Naive thymus-derived CD4-positive, alpha-beta T cell (primary cell): ENCODE data around the gene MRPS18B. TPM values are rescaled to one million over a fixed set of nuclear protein-coding genes. Genes with fewer than 3 reads are reported as not detected.

Experiments used
- ATAC-seq: fragments of 150-1000 bp; cut with Tn5 transposase; 2 replicates; pipeline ENCODE4 v1.10.0; 2021; ENCODE audit warnings: mild to moderate bottlenecking, moderate library complexity
- CTCF ChIA-PET: fragments of 350-600 bp; sonication (Branson Sonifier 250); formaldehyde crosslinking; loops from one replicate; lab custom pipeline; 2021; ENCODE audit warnings: antibody characterized with exemption; lab: Charles Lee
- POLR2A ChIA-PET: fragments of 350-600 bp; sonication (Branson Sonifier 250); formaldehyde crosslinking; loops from one replicate; lab custom pipeline; 2021; ENCODE audit warnings: antibody characterized with exemption, inconsistent platforms; lab: Charles Lee
- DNase-seq, 9 donors: peaks; one replicate each; pipeline versions ENCODE4 v3.0.0 to v3.0.0-alpha.2; 2020 to 2022; ENCODE audit warnings: mixed read lengths in 1 of 9
- H3K27ac ChIP-seq: one replicate; pipeline ENCODE4 v1.7.0; 2013; ENCODE audit warnings: mild to moderate bottlenecking, low read depth, low read length, moderate library complexity
- H3K27me3 ChIP-seq, 2 donors: one replicate each; pipeline ENCODE4 v1.7.0; 2013; ENCODE audit warnings: low read length in 2 of 2, mild to moderate bottlenecking in 2 of 2, moderate library complexity in 2 of 2; ENCODE audit not compliant: control insufficient read depth in 2 of 2, insufficient read depth in 2 of 2
- H3K36me3 ChIP-seq, 3 experiments: 1 replicate in 2 of 3; 2 replicates in 1 of 3; pipeline ENCODE4 v1.7.0; 2013; ENCODE audit warnings: low read length in 3 of 3, mild to moderate bottlenecking in 3 of 3, moderate library complexity in 1 of 3; ENCODE audit not compliant: insufficient read depth in 3 of 3, control insufficient read depth in 2 of 3
- H3K4me1 ChIP-seq, 2 donors: one replicate each; pipeline ENCODE4 v1.7.0; 2013; ENCODE audit warnings: low read length in 2 of 2, mild to moderate bottlenecking in 2 of 2, moderate library complexity in 1 of 2; ENCODE audit not compliant: control insufficient read depth in 2 of 2, insufficient read depth in 2 of 2
- H3K4me3 ChIP-seq: 2 replicates; pipeline ENCODE4 v1.7.0; 2013; ENCODE audit warnings: mild to moderate bottlenecking, low read length
- H3K9me3 ChIP-seq, 3 experiments: 1 replicate in 2 of 3; 2 replicates in 1 of 3; pipeline ENCODE4 v1.7.0; 2013; ENCODE audit warnings: low read length in 3 of 3; ENCODE audit not compliant: control insufficient read depth in 2 of 3
- H3K27ac Mint-ChIP-seq, 9 donors: one replicate each; pipeline ENCODE4 v1.8.0; 2020 to 2022; ENCODE audit warnings: mixed read lengths in 9 of 9, mild to moderate bottlenecking in 8 of 9, moderate library complexity in 5 of 9, inconsistent platforms in 2 of 9
- H3K27me3 Mint-ChIP-seq, 5 donors: one replicate each; pipeline ENCODE4 v1.8.0; 2021 to 2022; ENCODE audit warnings: mixed read lengths in 5 of 5, mild to moderate bottlenecking in 1 of 5
- H3K36me3 Mint-ChIP-seq, 5 donors: one replicate each; pipeline ENCODE4 v1.8.0; 2020 to 2022; ENCODE audit warnings: mixed read lengths in 5 of 5, mild to moderate bottlenecking in 3 of 5, inconsistent platforms in 1 of 5
- H3K4me1 Mint-ChIP-seq, 7 donors: one replicate each; pipeline ENCODE4 v1.8.0; 2020 to 2022; ENCODE audit warnings: mixed read lengths in 7 of 7, mild to moderate bottlenecking in 3 of 7, inconsistent platforms in 1 of 7
- H3K4me3 Mint-ChIP-seq, 10 donors: one replicate each; pipeline ENCODE4 v1.8.0; 2020 to 2022; ENCODE audit warnings: mild to moderate bottlenecking in 10 of 10, mixed read lengths in 10 of 10, moderate library complexity in 6 of 10, inconsistent platforms in 2 of 10
- H3K9me3 Mint-ChIP-seq, 11 donors: one replicate each; pipeline ENCODE4 v1.8.0; 2020 to 2022; ENCODE audit warnings: mixed read lengths in 11 of 11, mild to moderate bottlenecking in 4 of 11, inconsistent platforms in 1 of 11, moderate library complexity in 1 of 11
- intact Hi-C, 2 donors: fragments of 100-400 bp; cut with micrococcal nuclease; formaldehyde crosslinking; loops; one replicate each; pipeline ENCODE4 v1.15.1; 2023
- polyA plus RNA-seq, 2 donors: library from polyadenylated mRNA; unstranded; fragments of 300-500 nt; fragmentation: Illumina TruSeq; gene quantifications; one replicate each; pipeline ENCODE4 v1.2.3, GENCODE V29; 2021
- total RNA-seq, 6 experiments: library from RNA in 5 of 6; stranded (reverse) in 5 of 6; gene quantifications; 1 replicate in 5 of 6; 2 replicates in 1 of 6; pipeline ENCODE4 v1.2.3 and lab custom pipeline; 2021 to 2026

Gene MRPS18B
- total and polyA plus RNA-seq, 7 experiments from 2014 or later, result 20.4 to 169 (median 49.5) TPM

DNA sequence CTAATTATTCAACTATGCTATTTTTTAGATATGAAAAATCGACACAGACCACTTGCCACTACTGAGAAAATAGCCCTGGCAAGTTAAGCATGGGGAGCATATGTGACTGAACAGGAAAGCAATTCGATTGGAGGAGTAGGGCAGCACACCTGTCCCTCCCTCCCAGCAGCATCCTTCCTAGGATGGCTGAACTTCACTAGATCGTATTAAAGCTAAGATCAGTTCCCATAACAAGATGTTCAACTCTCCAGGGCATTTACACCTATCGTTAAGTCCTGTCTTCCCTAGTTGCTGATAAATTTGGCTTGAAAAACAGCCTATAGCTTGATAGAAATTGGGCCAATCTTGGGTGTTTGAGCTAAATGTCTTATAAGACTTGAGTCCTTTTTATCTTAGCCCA lies 7.6 kb upstream of the MRPS18B start:
- Mint-ChIP-seq H3K9me3 (peaks cover 0 to 3% (median 0%) of the 10 kb centered on the region in 11 donors), H3K4me3 (peak overlapping the region in 1 of 10 donors; percentile 23), H3K36me3 (peaks cover 19 to 50% (median 32%) of the 10 kb centered on the region in 5 donors), H3K4me1 (peaks cover 42 to 86% (median 76%) of the 10 kb centered on the region in 7 donors), H3K27me3 (no peaks in the 10 kb centered on the region), H3K27ac (peak overlapping the region; percentile 16 to 100 (median 87))
- ChIA-PET CTCF (interaction anchor here (0.7 to 1.4 kb wide), 6 partner anchors 9 to 120 kb away, joined by 3 to 9 read pairs (median 4); no protein-coding TSS in a partner anchor), POLR2A (interaction anchor here (0.5 to 2.1 kb wide), 17 partner anchors 9 to 122 kb away, joined by 3 to 16 read pairs (median 5); partner anchors contain the start of gene ABCF1)
- Histone ChIP-seq H3K4me3 (no peak overlapping the region), H3K27me3 (no peaks in the 10 kb centered on the region), H3K4me1 (peaks cover 20 to 36% of the 10 kb centered on the region in 2 donors), H3K27ac (peak overlapping the region; percentile 60), H3K36me3 (peaks cover 26 to 36% (median 29%) of the 10 kb centered on the region in 3 experiments), H3K9me3 (no peaks in the 10 kb centered on the region)
- no peak for DNase-seq
- ATAC-seq, result no peak
- intact Hi-C loops, result loop anchor here in 1 of 2 donors (10.0 kb wide), 1 partner anchor 275 kb away; the partner anchor contains the start of gene DDR1

DNA sequence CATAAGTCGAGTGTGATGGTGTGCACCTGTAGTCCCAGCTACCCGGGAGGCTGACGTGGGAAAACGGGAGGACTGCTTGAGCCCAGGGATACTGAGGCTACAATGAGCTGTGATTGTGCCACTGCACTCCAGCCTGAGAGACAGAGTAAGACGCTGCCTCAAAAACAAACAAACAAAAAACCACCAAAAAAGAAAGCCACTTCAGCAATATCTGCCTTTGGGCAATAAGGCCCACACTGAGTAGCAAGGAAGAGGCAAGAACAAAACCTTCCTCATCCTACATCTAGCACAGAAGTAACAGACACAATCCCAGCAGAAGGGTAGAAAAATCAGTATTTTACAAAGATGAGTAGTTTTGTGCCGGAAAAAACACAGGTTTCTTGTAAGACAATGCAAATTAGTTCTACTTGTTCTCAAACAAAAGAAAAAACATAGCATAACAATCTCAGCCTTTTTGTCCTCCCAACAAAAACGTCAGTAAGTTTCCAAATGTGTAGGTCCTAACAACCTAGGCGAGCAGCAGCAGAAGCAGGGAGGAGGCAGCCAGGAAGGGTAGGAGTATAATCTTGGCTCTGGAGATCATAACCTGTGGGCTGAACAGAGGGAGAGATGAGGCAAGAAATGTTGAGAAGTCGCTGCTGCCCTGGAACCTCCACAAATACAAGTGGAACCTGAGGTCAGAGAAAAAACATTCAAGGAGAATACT lies 6.3 kb upstream of the MRPS18B start:
- H3K27ac Mint-ChIP-seq, result peak overlapping the region in 8 of 9 donors; percentile 76 to 100 (median 89)
- peaks cover 0 to 3% (median 0%) of the 10 kb centered on the region in 5 donors for H3K27me3 Mint-ChIP-seq
- ATAC-seq, result no peak
- H3K4me1 ChIP-seq, result peaks cover 20 to 36% of the 10 kb centered on the region in 2 donors
- peaks cover 24 to 53% (median 35%) of the 10 kb centered on the region in 5 donors for H3K36me3 Mint-ChIP-seq
- CTCF ChIA-PET, result interaction anchor here (0.7 to 1.4 kb wide), 6 partner anchors 10 to 119 kb away, joined by 3 to 9 read pairs (median 4); no protein-coding TSS in a partner anchor
- H3K4me3 Mint-ChIP-seq, result peak overlapping the region in 1 of 10 donors; percentile 14
- peak overlapping the region; percentile 93 for H3K27ac ChIP-seq
- intact Hi-C loops, result loop anchor here in 1 of 2 donors (10.0 kb wide), 1 partner anchor 273 kb away; the partner anchor contains the start of gene DDR1
- no peak for DNase-seq
- H3K9me3 Mint-ChIP-seq, result peaks cover 0 to 12% (median 0%) of the 10 kb centered on the region in 11 donors
- POLR2A ChIA-PET, result interaction anchor here (0.6 to 4.8 kb wide), 18 partner anchors 10 to 263 kb away, joined by 3 to 97 read pairs (median 5); partner anchors contain the start of gene ABCF1
- no peaks in the 10 kb centered on the region for H3K27me3 ChIP-seq
- peaks cover 42 to 79% (median 73%) of the 10 kb centered on the region in 7 donors for H3K4me1 Mint-ChIP-seq
- no peak overlapping the region for H3K4me3 ChIP-seq
- H3K9me3 ChIP-seq, result no peaks in the 10 kb centered on the region
- peaks cover 18 to 37% (median 21%) of the 10 kb centered on the region in 3 experiments for H3K36me3 ChIP-seq

DNA sequence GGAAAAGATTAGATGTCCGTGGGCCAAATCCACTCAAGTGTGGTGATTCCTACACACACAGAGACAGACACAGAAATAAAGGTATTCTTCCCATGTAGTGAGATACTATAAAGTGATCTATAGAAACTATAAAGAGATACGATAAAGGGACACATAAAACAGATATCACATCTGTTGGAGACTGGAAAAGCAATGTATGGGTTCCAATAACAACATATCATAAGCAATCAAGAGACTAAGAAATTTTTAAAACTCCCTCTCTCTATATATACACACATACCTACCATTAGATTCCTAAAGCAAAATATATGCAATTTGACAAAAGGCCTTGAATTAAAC lies 5.8 kb upstream of the MRPS18B start:
- intact Hi-C loops, result loop anchor here in 1 of 2 donors (10.0 kb wide), 1 partner anchor 273 kb away; the partner anchor contains the start of gene DDR1
- Histone ChIP-seq H3K4me1 (peaks cover 20 to 36% of the 10 kb centered on the region in 2 donors), H3K36me3 (peaks cover 18 to 37% (median 21%) of the 10 kb centered on the region in 3 experiments), H3K27me3 (no peaks in the 10 kb centered on the region), H3K9me3 (no peaks in the 10 kb centered on the region), H3K4me3 (no peak overlapping the region), H3K27ac (peak overlapping the region; percentile 93)
- DNase-seq (no peak), ATAC-seq (no peak)
- peaks cover 0 to 4% (median 0%) of the 10 kb centered on the region in 5 donors for H3K27me3 Mint-ChIP-seq
- peaks cover 0 to 17% (median 0%) of the 10 kb centered on the region in 11 donors for H3K9me3 Mint-ChIP-seq
- peak overlapping the region in 2 of 10 donors; percentile 11 to 14 for H3K4me3 Mint-ChIP-seq
- ChIA-PET POLR2A (interaction anchor here (0.6 to 4.8 kb wide), 8 partner anchors 10 to 143 kb away, joined by 3 to 189 read pairs (median 28); partner anchors contain the start of genes GNL1, PRR3 and TUBB), CTCF (interaction anchor here (1.3 to 2.3 kb wide), 3 partner anchors 61 to 129 kb away, joined by 4 to 15 read pairs (median 11); partner anchors contain the start of gene DHX16)
- peaks cover 42 to 74% (median 68%) of the 10 kb centered on the region in 7 donors for H3K4me1 Mint-ChIP-seq
- H3K36me3 Mint-ChIP-seq, result peaks cover 21 to 52% (median 38%) of the 10 kb centered on the region in 5 donors
- peak overlapping the region in 8 of 9 donors; percentile 76 to 100 (median 87) for H3K27ac Mint-ChIP-seq

DNA sequence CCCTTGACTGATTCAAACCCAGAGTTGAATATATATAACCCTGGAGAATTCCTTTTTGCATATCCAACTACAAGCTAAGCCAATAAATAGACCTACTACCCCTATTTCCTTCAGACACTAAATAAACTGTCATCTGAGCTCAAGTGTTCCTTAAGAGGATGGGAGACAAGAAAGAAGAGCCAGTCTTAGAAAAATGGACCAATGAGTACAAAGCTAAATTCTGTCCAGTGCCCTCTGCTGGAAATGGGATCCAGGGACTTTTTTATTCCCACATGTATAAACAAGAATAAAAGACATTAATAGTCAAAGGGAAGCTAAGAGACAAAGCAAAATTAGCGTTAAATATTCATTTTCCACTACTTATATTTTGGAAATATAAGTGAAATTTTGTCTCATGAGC lies 5.4 kb upstream of the MRPS18B start:
- Mint-ChIP-seq H3K4me1 (peaks cover 42 to 72% (median 68%) of the 10 kb centered on the region in 7 donors), H3K9me3 (peaks cover 0 to 21% (median 0%) of the 10 kb centered on the region in 11 donors), H3K4me3 (no peak overlapping the region), H3K27ac (peak overlapping the region in 8 of 9 donors; percentile 76 to 100 (median 91)), H3K27me3 (peaks cover 0 to 8% (median 0%) of the 10 kb centered on the region in 5 donors), H3K36me3 (peaks cover 24 to 55% (median 42%) of the 10 kb centered on the region in 5 donors)
- POLR2A ChIA-PET, result interaction anchor here (0.6 to 4.8 kb wide), 14 partner anchors 10 to 142 kb away, joined by 3 to 189 read pairs (median 4); partner anchors contain the start of genes ABCF1, GNL1, PRR3 and TUBB
- peaks cover 17 to 37% (median 20%) of the 10 kb centered on the region in 3 experiments for H3K36me3 ChIP-seq
- no peak overlapping the region for H3K4me3 ChIP-seq
- H3K27ac ChIP-seq, result peak overlapping the region; percentile 93
- CTCF ChIA-PET, result interaction anchor here (0.6 to 2.3 kb wide), 6 partner anchors 16 to 130 kb away, joined by 3 to 15 read pairs (median 4); partner anchors contain the start of gene DHX16
- ATAC-seq (no peak), DNase-seq (no peak)
- intact Hi-C loops, result loop anchor here in 1 of 2 donors (10.0 kb wide), 1 partner anchor 273 kb away; the partner anchor contains the start of gene DDR1
- H3K27me3 ChIP-seq, result no peaks in the 10 kb centered on the region
- peaks cover 20 to 36% of the 10 kb centered on the region in 2 donors for H3K4me1 ChIP-seq
- no peaks in the 10 kb centered on the region for H3K9me3 ChIP-seq

DNA sequence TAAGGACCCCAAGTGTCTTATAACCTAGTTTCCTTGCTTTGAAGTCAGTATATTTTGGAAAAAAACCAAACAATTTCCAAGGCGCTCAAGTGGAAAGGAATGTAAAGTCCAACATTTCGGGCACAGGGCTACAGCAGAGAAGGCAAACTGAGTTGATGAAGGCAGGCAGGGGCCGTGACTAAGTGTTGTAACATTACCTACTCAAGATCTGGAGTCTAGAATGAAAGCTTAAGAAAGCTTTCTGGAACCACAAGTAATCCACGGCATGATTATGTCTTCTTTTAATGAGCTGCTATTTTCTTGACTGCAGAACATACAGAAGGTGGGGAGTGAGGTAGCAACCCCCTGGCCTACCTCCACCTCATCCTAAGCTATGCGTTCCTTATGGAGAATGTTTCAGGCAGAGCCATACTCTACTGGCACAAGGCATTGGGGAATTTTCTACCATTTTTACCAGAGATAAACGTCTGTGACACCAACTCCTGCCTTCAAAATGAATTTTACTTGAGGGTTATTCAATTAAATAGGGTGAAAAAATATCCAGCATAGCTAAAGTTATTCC lies 4.9 kb upstream of the MRPS18B start:
- peaks cover 19 to 51% (median 37%) of the 10 kb centered on the region in 5 donors for H3K36me3 Mint-ChIP-seq
- peaks cover 14 to 33% (median 17%) of the 10 kb centered on the region in 3 experiments for H3K36me3 ChIP-seq
- peak overlapping the region; percentile 93 for H3K27ac ChIP-seq
- H3K27ac Mint-ChIP-seq, result peak overlapping the region in 8 of 9 donors; percentile 100
- H3K4me1 ChIP-seq, result peaks cover 20 to 36% of the 10 kb centered on the region in 2 donors
- CTCF ChIA-PET, result interaction anchor here (0.6 to 3.6 kb wide), 14 partner anchors 12 to 130 kb away, joined by 3 to 16 read pairs (median 3); partner anchors contain the start of gene DHX16
- H3K4me3 Mint-ChIP-seq, result peak overlapping the region in 4 of 10 donors; percentile 10 to 94 (median 71)
- POLR2A ChIA-PET, result interaction anchor here (0.6 to 4.8 kb wide), 25 partner anchors 10 to 286 kb away, joined by 3 to 189 read pairs (median 4); partner anchors contain the start of genes ABCF1, DHX16, GNL1 and PRR3
- H3K27me3 Mint-ChIP-seq, result peaks cover 0 to 14% (median 0%) of the 10 kb centered on the region in 5 donors
- no peak overlapping the region for H3K4me3 ChIP-seq
- intact Hi-C loops, result loop anchor here in 1 of 2 donors (10.0 kb wide), 1 partner anchor 272 kb away; the partner anchor contains the start of gene DDR1
- H3K9me3 ChIP-seq, result no peaks in the 10 kb centered on the region
- DNase-seq, result no peak
- H3K4me1 Mint-ChIP-seq, result peaks cover 38 to 69% (median 65%) of the 10 kb centered on the region in 7 donors
- ATAC-seq, result no peak
- no peaks in the 10 kb centered on the region for H3K27me3 ChIP-seq
- H3K9me3 Mint-ChIP-seq, result peaks cover 0 to 26% (median 0%) of the 10 kb centered on the region in 11 donors
